K562 treated with DMSO at 1 percent for 12 hours (cell line): ENCODE measurements around the gene EPHA3. TPM values are rescaled to one million over a fixed set of nuclear protein-coding genes. Genes with fewer than 3 reads are reported as not detected.

Experiments used
- total RNA-seq: library from RNA; unstranded; fragments of 300-600 nt; gene quantifications from 2 replicates; pipeline ENCODE4 v1.2.3, GENCODE V29; 2022; ENCODE audit not compliant: insufficient read depth

EPHA3 gene
- total RNA-seq: not detected in 2 replicates

DNA sequence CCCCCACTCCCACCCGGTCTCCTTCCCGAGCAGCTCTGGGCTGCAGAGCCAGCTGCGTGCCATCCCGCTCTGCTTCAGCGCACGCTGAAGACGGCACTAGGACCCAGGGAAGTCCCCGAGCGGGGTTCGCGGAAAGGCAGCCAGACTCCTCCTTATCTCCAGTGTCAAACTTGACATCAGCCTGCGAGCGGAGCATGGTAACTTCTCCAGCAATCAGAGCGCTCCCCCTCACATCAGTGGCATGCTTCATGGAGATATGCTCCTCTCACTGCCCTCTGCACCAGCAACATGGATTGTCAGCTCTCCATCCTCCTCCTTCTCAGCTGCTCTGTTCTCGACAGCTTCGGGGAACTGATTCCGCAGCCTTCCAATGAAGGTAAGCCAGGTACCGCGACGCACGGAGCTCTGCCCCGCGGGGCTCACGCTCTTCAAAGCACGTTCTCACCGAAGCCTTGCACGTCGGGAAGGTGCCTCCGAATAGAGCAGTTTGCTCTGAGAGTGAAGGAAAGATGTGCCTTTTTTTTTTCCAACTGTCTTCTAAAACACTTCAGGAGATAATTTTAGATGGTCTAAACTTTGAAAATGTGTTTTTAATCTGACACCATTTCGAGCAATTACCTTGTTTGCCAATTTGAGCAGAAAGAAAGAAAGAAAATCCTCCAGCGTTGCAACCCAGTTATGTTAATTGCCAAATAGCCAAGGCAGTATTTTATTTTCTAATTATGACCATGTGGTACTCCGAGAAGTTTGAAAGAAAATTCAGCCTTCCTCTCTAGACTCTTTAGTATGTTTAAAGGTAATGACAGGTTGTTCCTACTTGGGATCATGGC is at the start of gene EPHA3:
TSS of gene EPHA3 (plus strand) at position 161 of the 830 bp plus-strand sequence. CDS start at position 289, 128 bp downstream.

